ENCODE data around the gene PARD3B. TPM values are rescaled to one million over a fixed set of nuclear protein-coding genes. Genes with fewer than 3 reads are reported as not detected.

The PARD3B gene
- total RNA-seq, 2 experiments from 2014 or later: 0.23 to 0.53 TPM

DNA sequence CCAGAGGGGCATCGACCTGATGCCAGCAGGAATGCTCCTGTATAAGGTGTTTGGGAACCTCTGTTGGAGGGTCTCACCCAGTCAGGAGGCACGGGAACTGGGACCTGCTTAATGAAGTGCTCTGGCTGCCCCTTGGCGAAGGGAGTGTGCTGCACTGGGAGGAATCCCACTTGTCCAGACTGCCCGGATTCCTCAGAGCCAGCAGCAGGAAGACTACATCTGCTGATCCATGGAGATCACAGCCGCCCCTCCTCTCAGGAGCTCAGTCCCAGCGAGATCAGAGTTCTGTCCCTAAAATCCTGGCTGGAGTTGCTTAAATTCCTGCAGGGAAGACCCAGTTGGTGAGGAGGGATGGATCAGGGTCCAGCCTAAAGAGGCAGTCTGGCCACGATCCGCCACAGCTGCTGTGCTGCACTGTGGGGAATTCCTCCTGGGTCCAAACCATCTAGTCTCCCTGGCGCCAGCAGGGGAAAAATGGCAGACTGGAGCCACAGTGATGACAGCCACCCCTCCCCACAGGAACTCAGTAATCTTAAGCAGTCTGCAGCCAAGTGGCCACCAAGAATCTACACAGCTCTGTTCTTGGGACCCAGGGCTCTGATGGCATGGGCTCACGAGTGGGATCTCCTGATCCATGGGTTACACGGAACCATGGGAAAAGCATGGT, 1060.5 kb downstream of the PARD3B start:
- CTCF ChIA-PET: no interaction called here
- POLR2A ChIA-PET: no interaction called here
- DNase-seq: no peak
- Mint-ChIP-seq H3K9me3 (peaks cover 2% of the 10 kb centered on the region), H3K4me3 (no peak overlapping the region), H3K27me3 (peaks cover 13% of the 10 kb centered on the region), H3K27ac (no peak overlapping the region), H3K4me1 (peaks cover 1% of the 10 kb centered on the region), H3K36me3 (ENCODE audit: low read depth) (no peaks in the 10 kb centered on the region)

DNA sequence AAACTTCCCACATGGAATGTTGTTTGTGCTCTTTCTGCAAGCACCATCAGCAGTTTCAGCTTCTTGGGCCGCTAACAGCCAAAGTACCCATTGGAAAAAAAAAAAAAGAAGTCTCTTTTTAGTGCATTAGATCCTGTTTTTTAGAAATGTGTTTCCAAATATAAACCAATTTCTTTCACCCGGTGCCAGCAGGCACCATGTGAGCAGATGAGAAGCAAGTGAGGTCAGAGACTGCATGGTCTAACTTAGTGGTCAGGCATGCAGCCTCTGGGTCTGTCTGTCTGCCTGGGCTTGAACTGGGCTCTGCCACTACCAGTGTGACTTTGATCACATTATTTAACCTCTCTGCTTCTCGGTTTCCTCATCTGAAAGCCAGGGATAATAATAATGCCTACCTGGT, 1061.9 kb downstream of the PARD3B start:
- Mint-ChIP-seq H3K27me3 (peaks cover 19% of the 10 kb centered on the region), H3K27ac (no peak overlapping the region), H3K4me1 (peaks cover 1% of the 10 kb centered on the region), H3K4me3 (no peak overlapping the region), H3K9me3 (peaks cover 2% of the 10 kb centered on the region), H3K36me3 (ENCODE audit: low read depth) (no peaks in the 10 kb centered on the region)
- no peak for DNase-seq
- POLR2A ChIA-PET: no interaction called here
- CTCF ChIA-PET: no interaction called here

DNA sequence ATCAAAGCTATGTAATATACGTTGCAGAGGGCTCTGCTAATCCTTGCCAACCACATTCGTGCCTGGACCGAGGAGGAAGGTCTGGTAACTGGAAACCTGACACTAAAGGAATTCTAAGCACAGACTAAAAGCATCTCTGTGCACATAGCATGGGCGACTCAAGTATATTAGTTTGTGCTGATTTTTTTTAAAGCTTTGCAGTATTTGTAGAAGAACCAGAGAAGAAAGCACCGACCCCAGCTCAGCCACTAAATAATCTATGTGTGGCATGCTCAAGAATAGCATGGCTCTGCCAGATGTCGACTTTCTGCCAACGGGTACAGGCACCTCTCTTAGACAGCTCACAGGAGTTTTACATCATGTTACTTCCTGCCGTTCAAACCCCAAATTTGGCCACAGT, 1063.8 kb downstream of the PARD3B start:
- no peaks in the 10 kb centered on the region for H3K36me3 Mint-ChIP-seq (ENCODE audit: low read depth)
- peaks cover 12% of the 10 kb centered on the region for H3K4me1 Mint-ChIP-seq
- no peak overlapping the region for H3K4me3 Mint-ChIP-seq
- ChIA-PET CTCF (no interaction called here), POLR2A (no interaction called here)
- peaks cover 2% of the 10 kb centered on the region for H3K9me3 Mint-ChIP-seq
- DNase-seq: no peak
- H3K27me3 Mint-ChIP-seq: peaks cover 19% of the 10 kb centered on the region
- no peak overlapping the region for H3K27ac Mint-ChIP-seq

GRCh38 chr2:205610437-205610836, 1065.2 kb downstream of the PARD3B start:
- ChIA-PET CTCF (no interaction called here), POLR2A (no interaction called here)
- no peak overlapping the region for H3K27ac Mint-ChIP-seq
- no peak overlapping the region for H3K4me3 Mint-ChIP-seq
- H3K4me1 Mint-ChIP-seq: peaks cover 12% of the 10 kb centered on the region
- H3K9me3 Mint-ChIP-seq: no peaks in the 10 kb centered on the region
- peaks cover 14% of the 10 kb centered on the region for H3K27me3 Mint-ChIP-seq
- H3K36me3 Mint-ChIP-seq (ENCODE audit: low read depth): no peaks in the 10 kb centered on the region
- DNase-seq: no peak

DNA sequence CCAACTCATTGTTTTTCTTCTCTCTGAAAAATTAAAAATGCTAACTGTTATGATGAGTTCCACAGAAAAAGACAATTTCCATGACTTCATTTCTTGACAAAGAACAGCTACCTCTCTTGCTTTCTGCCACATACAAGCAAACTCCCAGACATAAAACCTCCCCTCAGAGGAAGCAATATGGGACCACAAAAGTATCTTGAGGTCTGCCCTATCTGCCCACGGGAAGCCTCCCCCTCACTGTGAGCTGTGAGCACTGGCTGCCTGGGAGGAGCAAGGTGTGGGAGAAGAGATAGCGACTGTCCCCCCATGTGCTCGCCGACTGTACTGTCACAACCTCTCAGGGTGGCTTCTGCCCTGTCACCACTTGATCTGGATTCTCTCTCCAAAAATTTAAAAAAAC, 1067.4 kb downstream of the PARD3B start:
- CTCF ChIA-PET: no interaction called here
- Mint-ChIP-seq H3K36me3 (ENCODE audit: low read depth) (no peaks in the 10 kb centered on the region), H3K27ac (no peak overlapping the region), H3K9me3 (no peaks in the 10 kb centered on the region), H3K27me3 (peaks cover 14% of the 10 kb centered on the region), H3K4me1 (peaks cover 12% of the 10 kb centered on the region), H3K4me3 (no peak overlapping the region)
- POLR2A ChIA-PET: no interaction called here
- no peak for DNase-seq

DNA sequence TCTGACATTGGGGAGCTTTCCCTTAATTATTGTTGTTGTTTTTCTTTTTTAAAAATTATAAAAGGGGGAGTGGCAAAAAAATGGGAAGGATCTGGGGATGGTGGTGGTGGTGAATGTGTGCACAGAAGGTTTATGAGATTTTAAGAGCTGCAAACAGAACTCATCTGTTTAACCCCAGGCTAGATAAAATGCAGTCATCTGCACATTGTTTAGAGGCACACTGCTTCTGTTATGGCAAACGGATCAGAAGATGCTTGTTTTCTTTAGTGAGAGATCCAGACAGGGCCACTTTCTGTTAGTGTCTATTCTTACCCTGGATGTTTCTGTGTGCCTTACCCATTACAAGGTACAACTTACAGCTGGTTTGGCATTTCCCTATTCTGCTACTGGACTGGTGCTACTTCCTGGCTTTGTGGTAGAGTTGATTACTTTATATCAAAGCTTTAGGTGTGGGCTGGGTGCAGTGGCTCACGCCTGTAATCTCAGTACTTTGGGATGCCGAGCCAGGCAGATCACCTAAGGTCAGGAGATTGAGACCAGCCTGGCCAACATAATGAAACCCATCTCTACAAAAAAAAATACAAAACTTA, 1068.8 kb downstream of the PARD3B start:
- Mint-ChIP-seq H3K27ac (no peak overlapping the region), H3K27me3 (peaks cover 10% of the 10 kb centered on the region), H3K4me3 (no peak overlapping the region), H3K4me1 (peaks cover 12% of the 10 kb centered on the region), H3K36me3 (ENCODE audit: low read depth) (no peaks in the 10 kb centered on the region), H3K9me3 (no peaks in the 10 kb centered on the region)
- no peak for DNase-seq
- ChIA-PET POLR2A (no interaction called here), CTCF (no interaction called here)

GRCh38 chr2:205614965-205615364, 1069.7 kb downstream of the PARD3B start:
- CTCF ChIA-PET: no interaction called here
- no peak for DNase-seq
- Mint-ChIP-seq H3K9me3 (no peaks in the 10 kb centered on the region), H3K27ac (no peak overlapping the region), H3K27me3 (peaks cover 9% of the 10 kb centered on the region), H3K4me3 (no peak overlapping the region), H3K4me1 (peaks cover 10% of the 10 kb centered on the region), H3K36me3 (ENCODE audit: low read depth) (no peaks in the 10 kb centered on the region)
- POLR2A ChIA-PET: no interaction called here

GRCh38 chr2:205617905-205618304, 1072.6 kb downstream of the PARD3B start:
- CTCF ChIA-PET: interaction anchor here (0.9 kb wide), 1 partner anchor 61 kb away, joined by 3 read pairs; no protein-coding TSS in a partner anchor
- H3K4me1 Mint-ChIP-seq: peaks cover 5% of the 10 kb centered on the region
- DNase-seq: no peak
- H3K27me3 Mint-ChIP-seq: no peaks in the 10 kb centered on the region
- H3K9me3 Mint-ChIP-seq: no peaks in the 10 kb centered on the region
- H3K27ac Mint-ChIP-seq: no peak overlapping the region
- POLR2A ChIA-PET: interaction anchor here (0.6 kb wide), 1 partner anchor 22 kb away, joined by 3 read pairs; no protein-coding TSS in a partner anchor
- no peaks in the 10 kb centered on the region for H3K36me3 Mint-ChIP-seq (ENCODE audit: low read depth)
- H3K4me3 Mint-ChIP-seq: no peak overlapping the region

DNA sequence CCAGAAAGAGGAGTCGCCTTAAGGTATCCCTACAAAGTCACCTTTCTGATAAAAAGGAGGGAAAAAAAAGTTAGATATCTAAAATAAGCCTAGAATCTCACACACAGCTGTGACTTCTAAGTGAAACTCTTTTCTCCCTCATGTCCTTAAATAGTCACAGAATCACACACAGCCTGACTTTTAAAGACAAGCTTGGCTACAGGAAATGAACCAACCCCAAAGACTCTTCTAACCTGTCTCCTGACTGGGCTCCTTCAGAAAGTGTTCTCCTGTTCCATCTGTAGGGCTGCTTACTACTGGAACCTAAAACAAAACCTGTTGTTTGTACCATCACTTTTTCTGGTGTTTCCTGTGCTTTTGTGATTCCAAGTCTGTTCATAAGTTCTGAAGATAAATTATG, 1074.3 kb downstream of the PARD3B start:
- Mint-ChIP-seq H3K27ac (no peak overlapping the region), H3K9me3 (no peaks in the 10 kb centered on the region), H3K4me1 (no peaks in the 10 kb centered on the region), H3K36me3 (ENCODE audit: low read depth) (no peaks in the 10 kb centered on the region), H3K27me3 (no peaks in the 10 kb centered on the region), H3K4me3 (no peak overlapping the region)
- CTCF ChIA-PET: no interaction called here
- DNase-seq: no peak
- POLR2A ChIA-PET: no interaction called here

GRCh38 chr2:205627085-205627484, 1081.8 kb downstream of the PARD3B start:
- Mint-ChIP-seq H3K27ac (no peak overlapping the region), H3K9me3 (no peaks in the 10 kb centered on the region), H3K36me3 (ENCODE audit: low read depth) (no peaks in the 10 kb centered on the region), H3K4me3 (no peak overlapping the region), H3K27me3 (no peaks in the 10 kb centered on the region), H3K4me1 (no peaks in the 10 kb centered on the region)
- CTCF ChIA-PET: interaction anchor here (0.6 kb wide), 1 partner anchor 48 kb away, joined by 3 read pairs; no protein-coding TSS in a partner anchor
- no peak for DNase-seq
- POLR2A ChIA-PET: no interaction called here

- H3K9me3 Mint-ChIP-seq: no peaks in the 10 kb centered on the region
- H3K36me3 Mint-ChIP-seq (ENCODE audit: low read depth): no peaks in the 10 kb centered on the region
- no peak overlapping the region for H3K4me3 Mint-ChIP-seq
- no peak for DNase-seq
- no peak overlapping the region for H3K27ac Mint-ChIP-seq
- H3K4me1 Mint-ChIP-seq: no peaks in the 10 kb centered on the region
- no peaks in the 10 kb centered on the region for H3K27me3 Mint-ChIP-seq
- ChIA-PET POLR2A (no interaction called here), CTCF (no interaction called here)
These were observed 1083.1 kb downstream of the PARD3B start for GRCh38 chr2:205628422-205628821.

- no peaks in the 10 kb centered on the region for H3K4me1 Mint-ChIP-seq
- H3K36me3 Mint-ChIP-seq (ENCODE audit: low read depth): no peaks in the 10 kb centered on the region
- no peaks in the 10 kb centered on the region for H3K9me3 Mint-ChIP-seq
- no peaks in the 10 kb centered on the region for H3K27me3 Mint-ChIP-seq
- no peak overlapping the region for H3K27ac Mint-ChIP-seq
- ChIA-PET CTCF (no interaction called here), POLR2A (no interaction called here)
- no peak overlapping the region for H3K4me3 Mint-ChIP-seq
- DNase-seq: no peak
These were observed 1084.0 kb downstream of the PARD3B start for GRCh38 chr2:205629091-205629776.

DNA sequence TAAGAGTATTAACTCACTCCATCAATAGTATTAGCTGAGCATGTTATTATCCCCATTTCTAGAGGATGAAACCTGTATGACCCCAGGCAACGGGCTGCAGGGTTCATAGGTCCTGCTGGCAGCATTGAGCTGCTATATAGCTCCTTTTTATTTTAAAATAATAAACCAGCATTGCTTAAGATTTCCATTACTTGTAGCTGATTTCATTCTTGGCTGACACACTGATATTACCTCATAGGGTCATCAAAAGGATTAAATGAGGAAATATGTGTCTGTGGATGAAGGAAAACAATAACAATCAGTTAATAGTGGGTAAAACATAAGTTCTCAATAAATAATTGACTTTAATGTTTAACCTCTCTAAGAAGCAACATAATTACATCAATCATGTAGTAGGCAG, 1088.7 kb downstream of the PARD3B start:
- no peaks in the 10 kb centered on the region for H3K9me3 Mint-ChIP-seq
- peaks cover 4% of the 10 kb centered on the region for H3K4me1 Mint-ChIP-seq
- ChIA-PET CTCF (no interaction called here), POLR2A (no interaction called here)
- H3K27me3 Mint-ChIP-seq: no peaks in the 10 kb centered on the region
- no peak for DNase-seq
- no peaks in the 10 kb centered on the region for H3K36me3 Mint-ChIP-seq (ENCODE audit: low read depth)
- no peak overlapping the region for H3K4me3 Mint-ChIP-seq
- H3K27ac Mint-ChIP-seq: no peak overlapping the region
